ENCODE measurements around the gene SLC6A1. TPM values are rescaled to one million over a fixed set of nuclear protein-coding genes. Genes with fewer than 3 reads are reported as not detected.

SLC6A1 gene
- polyA plus RNA-seq, 1 of the 3 experiments (the other 2 are of a cell fraction), result not detected

DNA sequence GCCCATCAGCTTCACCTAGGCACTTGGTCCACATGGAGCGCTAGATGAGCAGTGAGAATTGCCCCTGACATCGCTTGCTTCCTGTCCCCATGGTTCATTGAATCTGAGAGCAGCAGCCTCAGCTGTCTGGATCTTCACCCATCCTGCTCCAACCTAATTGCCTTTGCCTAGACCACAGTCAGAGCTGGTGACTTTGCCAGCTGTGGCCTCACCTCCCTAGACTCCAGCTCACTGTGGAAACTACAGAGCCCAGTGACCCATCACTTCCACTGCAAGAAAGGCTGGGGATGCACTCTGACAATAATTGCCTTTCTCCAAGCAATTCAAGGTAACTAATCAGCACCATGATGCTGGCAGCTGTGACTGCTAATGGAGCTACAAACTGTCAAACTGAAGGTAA is 30.6 kb upstream of the SLC6A1 start:
- Histone ChIP-seq H3K9me2 (no peaks in the 10 kb centered on the region), H3K4me3 (ENCODE audit: low read depth in 2 of 2, low read length in 1 of 2) (no peak overlapping the region), H3K9me3 (no peaks in the 10 kb centered on the region), H3K79me2 (ENCODE audit: insufficient read depth) (no peaks in the 10 kb centered on the region), H3K4me1 (ENCODE audit: control insufficient read depth in 1 of 2, insufficient read depth in 2 of 2, low read depth in 1 of 2, low read length in 1 of 2) (no peaks in the 10 kb centered on the region; a peak in 1 of 4 replicates), H4K20me1 (ENCODE audit: insufficient read depth) (no peaks in the 10 kb centered on the region), H3K4me2 (no peak overlapping the region), H3K27me3 (ENCODE audit: insufficient read depth) (no peaks in the 10 kb centered on the region; the same call in 1 of the 2 replicates), H3K27ac (ENCODE audit: low read depth in 2 of 2, low read length in 1 of 2) (no peak overlapping the region), H3K9ac (no peak overlapping the region), H3F3A (replicated peaks; ENCODE audit: insufficient read depth) (no peaks in the 10 kb centered on the region), H2AFZ (ENCODE audit: low read depth) (no peak overlapping the region), H3K36me3 (replicated peaks in 1 of 2; ENCODE audit: control insufficient read depth in 1 of 2, insufficient read depth in 2 of 2, low read length in 1 of 2) (no peaks in the 10 kb centered on the region)
- POLR2A ChIA-PET, result no interaction called here
- TF ChIP-seq NRF1 (IDR thresholded peaks at IDR 0.05; ENCODE audit: low read depth, low read length) (no peak), TEAD4 (IDR thresholded peaks at IDR 0.05; ENCODE audit: borderline replicate concordance, insufficient read depth) (no peak), YY1 (IDR thresholded peaks at IDR 0.05; ENCODE audit: low read depth) (no peak), GATA2 (CRISPR knock-in tag; IDR thresholded peaks at IDR 0.05) (no peak), GABPA (IDR thresholded peaks at IDR 0.05; ENCODE audit: low read depth) (no peak), EZH2phosphoT487 (IDR thresholded peaks at IDR 0.05; ENCODE audit: borderline replicate concordance, low read depth) (no peak), EP300 (IDR thresholded peaks at IDR 0.05; ENCODE audit: borderline replicate concordance in 1 of 2, low read depth in 1 of 2, low read length in 1 of 2) (no peak), NFIC (IDR thresholded peaks at IDR 0.05; ENCODE audit: borderline replicate concordance) (no peak), MEF2A (IDR thresholded peaks at IDR 0.05; ENCODE audit: borderline replicate concordance, low read depth) (no peak), FOSL2 (IDR thresholded peaks at IDR 0.05; ENCODE audit: borderline replicate concordance, low read depth) (no peak), MXI1 (IDR thresholded peaks at IDR 0.05; ENCODE audit: low read depth, low read length) (no peak), POLR2AphosphoS5 (IDR thresholded peaks at IDR 0.05; ENCODE audit: low read depth, low read length) (no peak), SIN3A (IDR thresholded peaks at IDR 0.05; ENCODE audit: borderline replicate concordance, low read depth, low read length) (no peak), TAF1 (IDR thresholded peaks at IDR 0.05; ENCODE audit: borderline replicate concordance, low read depth, low read length) (no peak), FOXJ3 (CRISPR knock-in tag; IDR thresholded peaks at IDR 0.05) (no peak)
- TF ChIP-seq, protein P1, sequence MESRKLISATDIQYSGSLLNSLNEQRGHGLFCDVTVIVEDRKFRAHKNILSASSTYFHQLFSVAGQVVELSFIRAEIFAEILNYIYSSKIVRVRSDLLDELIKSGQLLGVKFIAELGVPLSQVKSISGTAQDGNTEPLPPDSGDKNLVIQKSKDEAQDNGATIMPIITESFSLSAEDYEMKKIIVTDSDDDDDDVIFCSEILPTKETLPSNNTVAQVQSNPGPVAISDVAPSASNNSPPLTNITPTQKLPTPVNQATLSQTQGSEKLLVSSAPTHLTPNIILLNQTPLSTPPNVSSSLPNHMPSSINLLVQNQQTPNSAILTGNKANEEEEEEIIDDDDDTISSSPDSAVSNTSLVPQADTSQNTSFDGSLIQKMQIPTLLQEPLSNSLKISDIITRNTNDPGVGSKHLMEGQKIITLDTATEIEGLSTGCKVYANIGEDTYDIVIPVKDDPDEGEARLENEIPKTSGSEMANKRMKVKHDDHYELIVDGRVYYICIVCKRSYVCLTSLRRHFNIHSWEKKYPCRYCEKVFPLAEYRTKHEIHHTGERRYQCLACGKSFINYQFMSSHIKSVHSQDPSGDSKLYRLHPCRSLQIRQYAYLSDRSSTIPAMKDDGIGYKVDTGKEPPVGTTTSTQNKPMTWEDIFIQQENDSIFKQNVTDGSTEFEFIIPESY (IDR thresholded peaks at IDR 0.05; ENCODE audit: borderline replicate concordance, low read depth), result no peak
- TF ChIP-seq, protein P2, sequence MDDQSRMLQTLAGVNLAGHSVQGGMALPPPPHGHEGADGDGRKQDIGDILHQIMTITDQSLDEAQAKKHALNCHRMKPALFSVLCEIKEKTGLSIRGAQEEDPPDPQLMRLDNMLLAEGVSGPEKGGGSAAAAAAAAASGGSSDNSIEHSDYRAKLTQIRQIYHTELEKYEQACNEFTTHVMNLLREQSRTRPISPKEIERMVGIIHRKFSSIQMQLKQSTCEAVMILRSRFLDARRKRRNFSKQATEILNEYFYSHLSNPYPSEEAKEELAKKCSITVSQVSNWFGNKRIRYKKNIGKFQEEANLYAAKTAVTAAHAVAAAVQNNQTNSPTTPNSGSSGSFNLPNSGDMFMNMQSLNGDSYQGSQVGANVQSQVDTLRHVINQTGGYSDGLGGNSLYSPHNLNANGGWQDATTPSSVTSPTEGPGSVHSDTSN (IDR thresholded peaks at IDR 0.05), result no peak
- TF ChIP-seq, protein P3, sequence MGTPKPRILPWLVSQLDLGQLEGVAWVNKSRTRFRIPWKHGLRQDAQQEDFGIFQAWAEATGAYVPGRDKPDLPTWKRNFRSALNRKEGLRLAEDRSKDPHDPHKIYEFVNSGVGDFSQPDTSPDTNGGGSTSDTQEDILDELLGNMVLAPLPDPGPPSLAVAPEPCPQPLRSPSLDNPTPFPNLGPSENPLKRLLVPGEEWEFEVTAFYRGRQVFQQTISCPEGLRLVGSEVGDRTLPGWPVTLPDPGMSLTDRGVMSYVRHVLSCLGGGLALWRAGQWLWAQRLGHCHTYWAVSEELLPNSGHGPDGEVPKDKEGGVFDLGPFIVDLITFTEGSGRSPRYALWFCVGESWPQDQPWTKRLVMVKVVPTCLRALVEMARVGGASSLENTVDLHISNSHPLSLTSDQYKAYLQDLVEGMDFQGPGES (IDR thresholded peaks at IDR 0.05; ENCODE audit: low read depth, low read length), result no peak
- TF ChIP-seq, protein P4, sequence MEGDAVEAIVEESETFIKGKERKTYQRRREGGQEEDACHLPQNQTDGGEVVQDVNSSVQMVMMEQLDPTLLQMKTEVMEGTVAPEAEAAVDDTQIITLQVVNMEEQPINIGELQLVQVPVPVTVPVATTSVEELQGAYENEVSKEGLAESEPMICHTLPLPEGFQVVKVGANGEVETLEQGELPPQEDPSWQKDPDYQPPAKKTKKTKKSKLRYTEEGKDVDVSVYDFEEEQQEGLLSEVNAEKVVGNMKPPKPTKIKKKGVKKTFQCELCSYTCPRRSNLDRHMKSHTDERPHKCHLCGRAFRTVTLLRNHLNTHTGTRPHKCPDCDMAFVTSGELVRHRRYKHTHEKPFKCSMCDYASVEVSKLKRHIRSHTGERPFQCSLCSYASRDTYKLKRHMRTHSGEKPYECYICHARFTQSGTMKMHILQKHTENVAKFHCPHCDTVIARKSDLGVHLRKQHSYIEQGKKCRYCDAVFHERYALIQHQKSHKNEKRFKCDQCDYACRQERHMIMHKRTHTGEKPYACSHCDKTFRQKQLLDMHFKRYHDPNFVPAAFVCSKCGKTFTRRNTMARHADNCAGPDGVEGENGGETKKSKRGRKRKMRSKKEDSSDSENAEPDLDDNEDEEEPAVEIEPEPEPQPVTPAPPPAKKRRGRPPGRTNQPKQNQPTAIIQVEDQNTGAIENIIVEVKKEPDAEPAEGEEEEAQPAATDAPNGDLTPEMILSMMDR (IDR thresholded peaks at IDR 0.05), result no peak
- TF ChIP-seq, protein P5, sequence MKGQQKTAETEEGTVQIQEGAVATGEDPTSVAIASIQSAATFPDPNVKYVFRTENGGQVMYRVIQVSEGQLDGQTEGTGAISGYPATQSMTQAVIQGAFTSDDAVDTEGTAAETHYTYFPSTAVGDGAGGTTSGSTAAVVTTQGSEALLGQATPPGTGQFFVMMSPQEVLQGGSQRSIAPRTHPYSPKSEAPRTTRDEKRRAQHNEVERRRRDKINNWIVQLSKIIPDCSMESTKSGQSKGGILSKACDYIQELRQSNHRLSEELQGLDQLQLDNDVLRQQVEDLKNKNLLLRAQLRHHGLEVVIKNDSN (IDR thresholded peaks at IDR 0.05; ENCODE audit: borderline replicate concordance, low read depth), result no peak
- no peak for DNase-seq
- WGBS (ENCODE audit: low lambda C conversion rate), result no CpG with 5 or more reads among the region's 2 CpGs
- CTCF ChIA-PET, result interaction anchor here (1.4 to 2.3 kb wide), 4 partner anchors 16 to 618 kb away, joined by 4 to 14 read pairs (median 6); no protein-coding TSS in a partner anchor
